GM19468 (cell line): Measurements from ENCODE around the gene GNAS-AS1.

Source experiments
- ATAC-seq: cut with Tn5 transposase; IDR thresholded peaks from one replicate; pipeline ENCODE4 v1.9.1; 2021; ENCODE audit warnings: mild to moderate bottlenecking, moderate library complexity, moderate number of reproducible peaks; ENCODE audit not compliant: unreplicated experiment; ENCODE audit errors: extremely low read depth

GNAS-AS1 gene

DNA sequence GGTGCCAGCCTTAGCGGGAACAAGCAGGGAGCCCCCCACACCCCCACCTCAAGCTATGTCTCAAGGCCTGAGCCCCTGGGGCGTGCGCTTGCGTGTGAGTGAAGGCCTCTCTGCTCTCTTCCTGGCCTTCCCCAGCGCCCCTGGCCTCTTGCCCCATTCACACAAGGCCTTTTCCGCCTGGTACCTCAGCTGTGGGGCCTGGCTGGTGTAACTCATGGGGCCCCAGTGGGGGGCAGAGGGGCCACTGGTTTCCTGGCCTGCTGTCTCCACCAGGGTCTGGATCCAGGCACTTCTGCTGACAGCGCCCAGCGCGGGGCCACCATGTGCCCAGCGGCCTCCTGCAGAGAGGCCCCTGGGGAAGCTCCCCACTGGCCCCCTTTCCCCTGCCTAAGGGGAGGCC lies 34.7 kb downstream of the GNAS-AS1 start:
- ATAC-seq, result no peak

DNA sequence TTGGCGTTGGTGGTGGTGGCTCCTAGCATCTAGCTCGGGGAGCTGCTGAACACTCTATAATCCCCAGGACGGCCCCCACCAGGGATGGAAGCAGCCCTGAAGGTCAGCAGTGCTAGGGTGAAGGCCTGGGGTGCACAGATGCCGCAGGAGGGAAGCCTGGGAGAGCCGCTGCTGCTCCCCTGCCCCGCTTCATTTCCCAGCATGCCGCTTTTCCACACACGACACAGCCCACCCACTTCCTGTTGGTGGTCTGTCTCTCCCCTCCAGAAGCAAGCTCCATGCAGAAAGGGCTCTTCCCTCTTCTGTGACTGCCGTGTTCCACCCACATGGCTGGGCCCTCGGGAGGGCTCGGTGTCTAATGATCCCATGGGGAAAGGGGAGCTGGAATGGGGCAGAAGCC lies 35.3 kb downstream of the GNAS-AS1 start:
- no peak for ATAC-seq

DNA sequence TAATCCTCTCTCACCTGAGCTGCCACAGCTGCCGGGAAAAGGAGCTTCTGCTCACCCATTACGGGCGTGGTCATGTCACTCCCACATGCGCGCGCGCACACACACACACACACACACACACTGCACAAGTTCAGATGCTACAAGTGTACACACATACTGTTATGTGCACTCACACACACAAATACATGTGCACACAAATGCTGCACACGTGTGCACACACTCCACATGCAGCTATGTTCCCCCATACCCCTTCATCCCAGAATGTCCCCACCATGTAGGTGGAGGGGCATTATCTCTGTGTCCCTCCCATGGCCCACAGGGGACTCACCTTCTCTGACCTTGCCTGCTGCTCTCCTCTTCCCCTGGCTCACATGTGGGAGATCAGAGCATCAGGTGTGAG lies 37.3 kb downstream of the GNAS-AS1 start:
- no peak for ATAC-seq

DNA sequence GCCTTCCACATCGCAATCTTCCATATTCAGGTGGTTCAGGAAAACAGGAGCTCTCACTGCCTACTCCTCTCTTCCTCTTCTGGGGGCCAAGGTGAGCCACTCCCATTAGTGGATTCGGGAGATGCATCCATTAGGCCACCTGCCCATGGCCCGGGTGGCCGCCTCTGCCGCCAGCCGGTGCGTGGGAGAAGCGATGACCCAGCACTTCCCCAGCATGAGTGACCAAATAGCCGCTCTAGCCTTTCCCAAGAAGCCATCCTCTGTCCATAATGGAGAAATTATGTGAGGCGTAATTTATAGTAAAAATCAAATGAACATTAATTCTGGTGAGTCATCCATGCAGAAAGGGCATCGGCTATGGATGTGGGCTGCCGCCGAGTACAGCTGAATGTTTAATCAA lies 39.4 kb downstream of the GNAS-AS1 start:
- no peak for ATAC-seq

DNA sequence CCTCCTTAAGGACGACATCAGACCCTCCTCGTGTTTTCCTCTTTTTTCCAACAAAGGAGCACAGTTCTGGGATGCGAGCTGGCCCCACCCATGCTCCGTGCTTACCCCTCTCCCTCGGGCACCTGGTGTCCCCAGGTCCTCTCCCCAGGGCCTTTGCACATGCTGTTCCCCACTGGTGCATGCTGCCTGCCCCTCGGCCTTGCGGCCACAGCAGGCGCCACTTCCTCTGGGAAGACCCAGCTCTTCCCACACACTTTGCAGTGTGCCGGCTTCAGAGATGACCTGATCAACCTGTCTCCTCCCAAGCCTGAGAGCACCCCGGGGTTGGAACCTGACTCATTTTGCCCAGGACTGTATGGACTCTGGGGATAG lies 39.8 kb downstream of the GNAS-AS1 start:
- ATAC-seq, result no peak

DNA sequence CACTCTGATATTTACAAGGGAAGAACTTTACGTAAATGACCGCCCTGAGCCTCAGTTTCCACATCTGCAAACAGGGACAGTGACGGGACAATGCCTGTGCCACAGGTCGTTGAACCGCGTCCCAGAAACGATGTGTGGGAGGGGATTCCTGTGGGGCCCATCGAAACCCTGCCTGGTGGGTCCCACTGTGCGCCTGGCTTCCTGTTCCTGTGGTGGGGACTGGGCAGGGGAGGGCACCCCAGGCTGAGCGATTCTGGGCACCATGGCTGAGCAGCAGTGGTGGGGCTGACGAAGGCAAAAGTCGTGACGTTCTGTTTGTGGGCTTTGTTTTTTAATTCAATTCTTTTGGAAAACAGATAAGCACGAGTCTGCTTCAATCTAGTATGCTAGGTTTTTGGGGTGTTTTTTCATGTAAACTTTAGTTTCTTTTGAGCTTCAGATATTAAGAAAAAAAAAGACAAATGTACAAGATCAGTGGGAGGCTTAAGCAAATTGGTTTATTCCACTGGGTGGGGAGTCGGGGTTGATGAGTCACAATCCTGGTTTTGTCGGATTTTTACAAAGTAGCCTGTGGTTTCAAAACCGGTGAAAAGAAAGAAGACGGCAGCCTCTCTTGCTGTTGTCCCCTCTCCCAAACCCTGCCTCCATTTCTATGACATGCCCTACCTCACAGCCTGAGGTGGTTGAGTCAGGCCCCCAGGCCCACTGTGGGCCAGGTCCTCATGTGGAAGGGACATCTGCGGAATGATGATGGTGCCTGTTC lies 40.4 kb downstream of the GNAS-AS1 start:
- ATAC-seq, result no peak

DNA sequence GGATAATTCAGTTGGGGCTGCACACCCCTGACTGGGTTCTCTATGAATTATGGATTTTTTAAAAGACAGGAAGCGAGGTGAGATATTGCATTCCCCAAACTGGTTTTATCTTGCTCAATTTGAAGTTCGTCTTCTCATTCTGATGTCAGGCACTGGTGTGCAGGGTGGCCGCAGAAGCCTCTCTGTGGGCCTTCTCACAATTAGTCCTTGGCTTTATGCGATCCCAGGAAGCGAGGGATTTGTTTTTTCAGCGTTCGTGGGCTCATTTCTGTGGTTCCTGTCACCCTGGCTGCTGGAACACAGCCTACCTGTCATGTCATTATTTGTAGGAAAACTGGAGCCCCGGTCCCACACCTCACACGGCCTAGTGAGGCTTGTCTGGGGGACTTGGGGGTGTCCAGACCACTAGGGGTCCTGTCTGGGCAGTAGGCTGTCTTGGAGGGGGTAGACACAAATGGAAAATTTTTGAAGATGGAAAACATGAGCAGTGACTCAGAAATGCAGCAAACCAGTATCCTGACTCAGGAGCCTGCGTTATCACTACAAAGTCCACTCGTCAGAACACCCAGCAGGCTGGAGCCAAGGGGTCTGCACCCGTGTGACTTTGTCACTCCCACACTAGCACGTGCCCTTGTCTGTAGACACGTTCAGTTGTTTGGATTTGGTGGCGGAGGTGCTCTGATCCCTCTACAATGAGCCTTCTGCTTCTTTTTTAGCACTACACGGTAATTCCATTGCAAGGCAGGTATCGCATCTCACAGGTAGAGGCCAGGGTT lies 42.2 kb downstream of the GNAS-AS1 start:
- ATAC-seq, result no peak

DNA sequence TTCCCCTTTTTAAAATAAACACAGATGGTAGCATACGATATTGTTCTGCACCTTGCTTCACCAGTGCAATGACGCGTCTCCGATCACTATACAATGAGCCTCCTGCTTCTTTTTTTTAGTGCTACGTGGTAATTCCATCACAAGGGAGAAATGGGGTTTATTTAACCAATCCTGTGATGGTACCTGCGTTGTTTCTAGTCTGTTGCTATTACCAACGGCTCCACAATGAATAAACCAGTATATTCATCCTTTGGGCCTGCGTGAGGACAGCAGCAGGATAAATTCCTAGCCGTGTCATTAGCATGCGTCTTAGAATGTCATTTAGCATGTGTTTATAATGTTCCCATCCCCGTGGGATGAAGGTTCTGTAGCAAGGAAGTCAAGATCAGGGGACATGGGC lies 42.9 kb downstream of the GNAS-AS1 start:
- ATAC-seq, result no peak

DNA sequence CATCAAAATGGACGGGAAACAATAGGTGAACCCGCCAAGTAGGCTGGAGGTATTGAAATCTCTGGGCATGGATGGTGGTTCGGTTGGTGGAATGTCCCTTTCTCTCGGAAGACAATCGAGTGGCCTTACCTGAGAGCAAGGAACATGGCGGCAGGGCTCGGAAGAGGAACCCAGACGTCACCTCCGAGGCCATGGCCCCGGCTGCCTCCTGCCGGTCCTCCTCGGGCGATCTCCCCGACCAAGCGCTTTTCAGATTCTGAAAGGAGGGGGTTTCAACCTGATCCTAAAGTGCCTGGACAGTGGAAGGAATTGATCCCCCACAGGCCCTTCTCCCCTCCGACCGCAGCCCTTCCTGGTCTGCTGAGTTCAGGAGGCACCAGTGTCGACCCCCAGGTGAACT lies 47.2 kb downstream of the GNAS-AS1 start:
- ATAC-seq, result no peak

DNA sequence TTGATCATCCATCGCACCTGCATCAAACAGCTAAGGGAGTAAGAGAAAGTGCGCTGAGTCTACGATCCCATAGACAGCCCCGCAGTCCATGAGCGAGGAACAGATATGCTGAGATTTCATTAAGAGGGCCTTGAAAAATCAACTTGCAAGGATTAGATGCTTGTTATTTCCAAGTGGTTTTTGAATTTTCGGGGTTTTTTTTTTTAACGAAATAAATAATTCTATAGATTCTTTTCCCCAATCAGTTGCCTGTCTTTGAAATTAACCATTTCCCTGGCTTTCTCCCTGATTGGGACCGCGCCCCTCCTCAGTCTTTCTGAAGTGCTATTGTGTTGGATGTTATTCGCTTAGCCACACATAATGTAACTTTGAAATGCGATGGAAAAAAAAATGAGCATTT lies 48.6 kb downstream of the GNAS-AS1 start:
- ATAC-seq, result no peak

DNA sequence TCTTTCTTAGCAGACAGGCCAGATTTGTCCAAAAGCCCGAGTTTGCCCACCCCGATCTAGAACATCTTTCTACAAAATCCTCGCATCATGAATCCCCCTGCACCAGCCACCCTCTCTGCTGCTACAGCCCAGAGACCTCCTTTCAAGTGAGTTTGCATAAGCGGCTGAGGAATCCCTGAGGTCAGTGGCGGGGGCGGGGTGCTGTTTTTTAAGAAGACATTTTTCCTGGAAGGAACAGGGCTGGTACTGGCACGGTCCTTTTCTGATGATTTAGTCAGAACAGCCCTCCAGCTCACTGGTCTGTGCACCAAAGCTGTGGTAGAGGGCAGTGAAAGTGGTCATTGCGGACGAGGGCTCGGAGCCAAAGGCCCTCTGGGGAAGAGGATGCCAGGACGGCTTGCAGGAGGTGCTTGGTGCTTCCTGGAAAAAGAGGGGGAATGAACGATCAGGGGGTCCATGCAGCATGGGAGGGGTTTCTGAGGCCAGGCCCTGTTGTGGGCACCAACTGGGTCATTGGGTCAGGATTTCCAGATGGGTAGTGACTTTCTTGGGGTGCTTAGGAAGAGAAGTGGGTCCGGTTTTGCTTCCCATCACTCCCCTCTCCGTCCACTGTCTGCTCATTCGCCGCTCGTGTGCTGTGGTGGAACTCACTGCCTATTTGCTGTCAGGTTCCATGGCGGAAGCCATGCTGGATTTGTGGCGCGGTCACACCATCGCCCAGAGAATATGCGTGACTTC lies 50.4 kb downstream of the GNAS-AS1 start:
- ATAC-seq, result no peak

DNA sequence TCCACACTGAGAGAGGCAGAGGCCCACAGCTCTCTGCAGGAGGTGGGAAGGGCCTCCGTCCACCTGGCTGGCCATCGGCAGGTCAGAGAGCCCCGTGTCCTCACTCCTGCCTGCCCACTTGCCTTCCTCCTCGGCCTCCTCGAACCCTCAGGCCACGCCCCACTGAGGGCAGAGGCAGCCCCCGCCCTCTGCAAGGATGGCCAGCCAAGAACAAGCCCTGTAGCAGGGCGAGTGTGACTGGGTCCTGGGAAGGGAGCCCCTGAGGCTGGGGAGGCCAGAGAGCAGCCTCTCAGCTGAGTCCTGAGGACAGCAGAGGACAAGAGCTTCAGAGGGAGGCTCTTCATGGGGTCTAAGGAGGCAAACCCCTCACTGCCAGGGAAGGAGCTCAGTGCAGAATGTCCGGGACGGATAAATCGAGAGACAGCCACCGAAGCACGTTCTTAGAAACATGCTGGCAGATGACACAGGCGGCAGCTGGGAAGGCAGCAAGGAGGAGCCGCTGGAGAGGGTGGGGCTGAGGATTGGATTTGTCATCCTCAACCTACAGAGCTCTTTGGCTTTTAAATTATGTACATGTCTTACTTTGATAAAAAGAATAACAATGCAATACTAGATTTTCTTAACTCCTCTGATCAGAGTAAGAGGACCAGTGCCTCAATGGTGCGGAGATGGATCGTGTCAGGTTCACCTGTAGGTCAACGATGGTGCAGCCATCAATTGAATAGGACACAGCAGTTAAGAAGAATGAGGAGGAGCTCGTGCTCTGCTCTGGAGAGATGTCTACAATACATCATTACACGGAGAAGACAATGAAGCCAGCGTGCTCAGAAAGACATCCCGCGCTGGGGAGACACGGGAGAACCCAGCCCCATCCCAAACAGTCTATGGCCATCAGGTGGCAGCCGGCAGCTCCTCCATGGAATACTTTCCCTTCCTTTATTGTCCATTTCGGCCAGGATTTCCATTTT lies 53.0 kb downstream of the GNAS-AS1 start:
- no peak for ATAC-seq

DNA sequence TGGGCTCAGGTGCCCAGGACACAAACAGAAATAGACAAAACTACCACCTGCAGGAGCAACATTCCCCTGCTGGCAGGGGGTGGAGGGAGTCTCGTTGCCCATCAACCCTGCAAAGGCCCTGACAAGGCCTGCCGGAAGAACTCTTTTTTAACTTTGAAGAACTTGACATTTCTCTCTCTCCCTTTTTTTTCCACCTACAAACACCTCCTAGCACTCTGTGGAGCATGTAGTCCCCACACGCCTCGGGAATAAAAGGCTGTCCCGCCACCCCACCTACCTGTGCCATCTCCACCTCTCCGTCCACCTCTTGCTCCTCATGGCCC lies 54.8 kb downstream of the GNAS-AS1 start:
- no peak for ATAC-seq

DNA sequence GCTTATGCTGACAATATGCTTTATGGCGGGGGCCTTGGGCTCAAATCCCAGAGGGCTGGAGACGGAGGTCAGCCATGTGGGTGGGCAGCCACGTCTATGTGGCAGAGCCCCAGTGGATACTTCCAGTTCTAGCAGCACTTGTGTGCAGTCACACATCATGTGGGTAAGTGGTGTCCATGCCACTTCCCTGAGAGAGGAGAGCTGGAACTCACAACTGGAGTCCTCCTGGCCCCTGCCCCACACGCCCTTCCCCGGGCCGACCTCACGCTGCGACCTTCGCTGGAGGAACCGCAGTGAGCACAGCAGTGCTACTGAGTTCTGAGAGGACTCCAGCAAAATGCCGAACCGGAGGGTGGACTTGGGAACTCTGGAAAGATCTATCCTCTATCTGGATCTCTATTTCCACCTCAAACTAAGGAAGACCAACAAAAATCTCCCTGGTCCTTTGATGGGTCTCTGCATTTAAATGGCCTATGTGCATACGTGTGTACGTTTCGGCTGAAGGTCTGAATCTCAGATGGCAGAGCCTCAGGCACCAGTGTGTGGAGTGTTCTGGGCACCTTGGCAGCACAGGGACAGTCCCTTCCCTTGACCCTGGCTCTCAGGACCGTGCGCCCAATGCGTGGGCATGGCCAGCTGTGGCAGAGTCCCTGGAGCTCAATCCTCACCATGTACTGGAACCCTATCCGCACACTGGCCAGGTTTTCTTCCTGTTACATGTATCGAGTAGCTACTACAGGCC lies 55.4 kb downstream of the GNAS-AS1 start:
- ATAC-seq, result no peak

DNA sequence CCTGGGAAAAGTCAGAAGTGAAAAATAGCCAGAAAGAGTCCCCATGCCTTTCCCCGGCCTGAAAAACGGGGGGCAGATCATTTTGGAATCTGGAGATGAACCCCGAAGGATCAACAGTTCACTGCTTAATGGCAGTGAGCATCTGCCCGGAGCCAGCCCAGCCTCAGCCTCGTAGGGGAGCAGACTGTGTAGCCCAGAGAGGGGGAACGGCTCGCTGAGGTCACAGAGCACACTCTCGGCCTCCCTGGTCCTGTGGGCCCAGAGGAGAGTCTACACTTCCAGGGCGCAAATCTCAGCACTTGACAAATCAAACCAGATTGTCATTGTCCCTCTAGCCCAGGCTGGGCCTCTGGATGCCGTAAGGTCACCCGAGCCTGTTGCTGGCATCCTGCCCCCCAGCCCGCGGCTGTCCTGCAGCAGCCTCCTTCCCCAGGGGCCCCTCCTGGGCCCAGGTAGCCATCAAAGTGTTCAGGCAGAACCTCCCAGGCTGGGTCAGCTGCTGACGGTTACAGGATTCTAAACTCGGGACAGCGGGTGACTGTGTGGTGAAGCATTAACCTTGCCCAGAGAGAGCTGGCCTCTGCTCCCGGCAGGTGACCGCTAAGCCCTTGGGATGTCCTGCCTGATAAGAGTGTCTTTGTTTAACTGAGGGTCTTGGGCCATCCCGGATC lies 56.1 kb downstream of the GNAS-AS1 start:
- ATAC-seq, result no peak

DNA sequence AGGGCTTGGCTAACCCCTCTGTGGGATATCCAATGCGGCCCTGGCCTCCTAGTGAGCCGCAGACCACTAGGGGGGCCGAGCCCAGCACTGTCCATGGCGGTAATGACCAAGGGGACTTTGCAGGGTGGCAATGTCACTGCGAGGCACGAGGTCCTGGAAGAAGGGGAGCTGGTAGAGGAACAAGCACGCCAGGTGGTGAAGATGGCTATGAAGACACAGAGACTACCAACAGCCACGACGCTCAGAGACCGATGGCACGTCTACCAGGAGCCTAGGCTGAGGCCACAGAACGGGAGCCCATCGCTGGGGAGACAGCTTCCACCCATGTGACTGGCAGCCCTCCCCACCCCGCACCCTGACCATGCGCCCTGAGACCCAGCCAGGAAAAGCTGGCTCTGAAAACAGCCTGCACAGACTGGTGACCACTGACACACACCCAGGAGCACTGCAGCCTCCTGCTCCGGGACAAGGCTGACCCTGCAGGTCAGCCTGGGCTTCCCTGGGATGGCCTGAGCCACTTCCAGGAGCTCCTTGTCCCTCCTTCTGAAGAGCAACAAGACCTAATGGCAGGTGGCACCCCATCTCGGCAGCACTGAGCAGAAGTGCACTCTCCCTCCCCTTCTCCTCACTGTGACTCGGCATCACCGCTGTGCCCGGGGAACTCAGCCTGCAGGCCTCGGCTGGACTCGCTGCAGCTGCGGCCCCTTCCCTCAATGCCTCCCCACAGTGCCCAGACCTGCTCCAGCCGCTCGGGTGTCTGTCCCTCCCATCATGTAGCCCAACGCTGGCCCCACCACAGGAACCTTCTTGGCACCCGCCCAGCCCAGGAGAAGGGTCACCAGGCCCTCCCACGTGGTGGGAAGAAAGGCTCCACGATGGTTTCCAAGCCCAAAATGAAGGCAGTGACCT lies 56.9 kb downstream of the GNAS-AS1 start:
- ATAC-seq, result no peak

DNA sequence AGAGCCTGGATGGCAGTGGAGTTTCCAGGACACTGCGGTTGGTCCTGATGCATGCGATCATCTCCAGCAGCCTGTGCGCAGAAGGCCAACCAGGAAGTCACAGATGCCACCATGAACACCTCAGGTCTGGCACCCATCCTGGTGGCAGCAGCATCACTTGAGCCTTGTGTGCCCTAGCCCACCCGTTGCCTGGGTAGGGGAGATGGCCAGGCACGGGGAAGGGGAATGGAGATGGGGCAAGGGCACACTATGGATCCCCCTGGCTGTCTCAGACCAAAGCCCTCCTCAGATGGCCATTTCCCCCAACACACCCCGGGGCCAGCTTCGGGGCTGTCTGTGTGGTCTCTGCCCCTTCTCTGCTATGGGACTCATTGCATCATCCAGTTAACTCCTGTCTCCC lies 58.3 kb downstream of the GNAS-AS1 start:
- ATAC-seq, result no peak

DNA sequence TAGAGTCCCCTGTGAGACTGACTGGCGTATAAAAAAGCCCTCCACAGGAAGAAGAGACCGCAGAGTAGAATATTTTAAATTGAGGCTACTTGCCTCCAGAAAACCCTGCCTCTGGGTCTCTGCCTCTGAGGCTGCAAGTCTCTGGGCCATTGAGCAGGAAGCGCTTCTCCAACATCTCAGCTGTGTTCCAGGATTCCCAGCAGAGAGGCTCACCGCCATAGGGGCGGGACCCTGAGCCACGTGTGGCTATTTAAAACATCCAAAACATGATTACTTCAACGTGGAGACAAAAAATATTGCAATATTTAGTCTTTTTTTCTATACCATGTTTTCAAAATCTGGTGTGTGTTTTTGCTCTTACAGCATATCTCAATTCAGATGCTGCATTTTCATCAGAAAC lies 59.4 kb downstream of the GNAS-AS1 start:
- ATAC-seq, result no peak
